Endometrial microvascular endothelial cells (primary cell): Measurements from ENCODE around the gene FANCM. TPM values are rescaled to one million over a fixed set of nuclear protein-coding genes. Genes with fewer than 3 reads are reported as not detected.
"Not testable (repeated sequence)": the region's sequence is repeated elsewhere in the genome, so short reads cannot be mapped to it uniquely, and the experiment has no call there.

ENCODE experiments used
- in situ Hi-C: cut with HindIII; loops from 2 replicates; pipeline ENCODE4 v1.10.0; 2017; ENCODE audit warnings: low sequenced_read_pairs, low pct_unique_long_range_greater_than_20kb; ENCODE audit errors: inconsistent ontology term
- total RNA-seq: library from RNA; depleted of rRNA; stranded (reverse); fragments of >200 nt; gene quantifications from one replicate; pipeline ENCODE4 v1.2.3, GENCODE V29; 2015; ENCODE audit errors: inconsistent ontology term

Gene FANCM
- total RNA-seq, 1 donor from 2014 or later = 12.2 TPM

GRCh38 chr14:45134051-45134958 is 1.4 kb upstream of the FANCM start, which contains the start of gene FKBP3:
Gene FKBP3, minus strand, starts transcription at chr14:45134481. Its CDS starts 25 bp downstream, at chr14:45134456.
- in situ Hi-C loops = no loop called here

GRCh38 chr14:45135156-45135555 is 574 bp upstream of the FANCM start:
- in situ Hi-C loops = no loop called here

GRCh38 chr14:45136399-45136798 is 669 bp downstream of the FANCM start:
- in situ Hi-C loops = no loop called here

GRCh38 chr14:45140661-45141187 is 5.0 kb downstream of the FANCM start:
- in situ Hi-C loops = no loop called here

- in situ Hi-C loops = not testable (repeated sequence)
Measured at GRCh38 chr14:45142083-45142482, 6.4 kb downstream of the FANCM start.

GRCh38 chr14:45144658-45145057 is 8.9 kb downstream of the FANCM start:
- in situ Hi-C loops = no loop called here

- in situ Hi-C loops = no loop called here
Measured at GRCh38 chr14:45145214-45145613, 9.5 kb downstream of the FANCM start.

GRCh38 chr14:45149602-45150001 is 13.9 kb downstream of the FANCM start:
- in situ Hi-C loops = no loop called here

GRCh38 chr14:45150386-45150890 is 14.7 kb downstream of the FANCM start:
- in situ Hi-C loops = no loop called here

- in situ Hi-C loops = no loop called here
Measured at GRCh38 chr14:45156067-45156466, 20.3 kb downstream of the FANCM start.

GRCh38 chr14:45169906-45170305 is 34.2 kb downstream of the FANCM start:
- in situ Hi-C loops = no loop called here

GRCh38 chr14:45177076-45177475 is 41.3 kb downstream of the FANCM start:
- in situ Hi-C loops = no loop called here

- in situ Hi-C loops = no loop called here
Measured at GRCh38 chr14:45181329-45181728, 45.6 kb downstream of the FANCM start.

- in situ Hi-C loops = no loop called here
Measured at GRCh38 chr14:45181806-45182205, 46.1 kb downstream of the FANCM start.

GRCh38 chr14:45185100-45185814 is 49.5 kb downstream of the FANCM start:
- in situ Hi-C loops = no loop called here

- in situ Hi-C loops = no loop called here
Measured at GRCh38 chr14:45194964-45195363, 59.2 kb downstream of the FANCM start.

GRCh38 chr14:45198551-45198950 is 62.8 kb downstream of the FANCM start:
- in situ Hi-C loops = no loop called here

- in situ Hi-C loops = no loop called here
Measured at GRCh38 chr14:45199230-45199629, 63.5 kb downstream of the FANCM start.

GRCh38 chr14:45201905-45202304 is 66.2 kb downstream of the FANCM start:
- in situ Hi-C loops = no loop called here

GRCh38 chr14:45204241-45204640 is 68.5 kb downstream of the FANCM start:
- in situ Hi-C loops = no loop called here
